Measurements from ENCODE around the gene C6orf52. TPM values are rescaled to one million over a fixed set of nuclear protein-coding genes. Genes with fewer than 3 reads are reported as not detected.

The C6orf52 gene
- polyA plus RNA-seq, 1 donor from 2014 or later = 9.4 TPM

DNA sequence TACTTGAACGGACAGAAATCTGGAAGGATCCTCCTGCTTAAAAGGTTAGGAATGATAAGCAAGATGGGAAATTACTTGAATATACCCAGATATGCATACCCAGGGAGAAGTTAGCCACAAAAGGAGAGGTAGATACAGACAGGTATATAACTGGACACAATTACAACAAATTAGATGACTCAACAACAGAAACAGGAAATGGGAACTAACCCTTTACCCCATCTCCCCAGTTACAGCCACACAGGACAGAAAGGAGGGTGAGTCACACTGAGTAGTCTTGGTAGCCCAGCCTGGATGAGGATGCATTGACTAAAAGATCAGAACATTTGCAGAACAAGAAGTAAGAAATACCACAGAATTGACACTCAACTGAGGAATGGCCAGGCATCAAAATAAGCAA, 61.2 kb downstream of the C6orf52 start:
- Histone ChIP-seq H3K27me3 (ENCODE audit: insufficient read depth, low read depth, low read length) (no peaks in the 10 kb centered on the region), H3K9me3 (ENCODE audit: low read length) (no peaks in the 10 kb centered on the region), H3K9me2 (ENCODE audit: insufficient read depth, low read length) (no peaks in the 10 kb centered on the region), H3F3A (ENCODE audit: insufficient read depth, low read length, poor library complexity, severe bottlenecking) (no peaks in the 10 kb centered on the region), H3K27ac (ENCODE audit: low read length) (no peak overlapping the region), H3K4me3 (ENCODE audit: low read length) (no peak overlapping the region), H3K36me3 (ENCODE audit: insufficient read depth, low read length) (no peaks in the 10 kb centered on the region), H2AFZ (ENCODE audit: low read depth, low read length) (no peak overlapping the region), H3K79me2 (replicated peaks; ENCODE audit: insufficient read depth, low read length) (no peaks in the 10 kb centered on the region), H4K20me1 (ENCODE audit: insufficient read depth) (no peaks in the 10 kb centered on the region), H3K9ac (ENCODE audit: low read length) (no peak overlapping the region), H3K4me2 (ENCODE audit: low read length) (no peak overlapping the region)
- no peak for TF ChIP-seq MXI1 (conservative IDR thresholded peaks at IDR 0.05; ENCODE audit: poor library complexity, severe bottlenecking)
- TF ChIP-seq, protein P1, sequence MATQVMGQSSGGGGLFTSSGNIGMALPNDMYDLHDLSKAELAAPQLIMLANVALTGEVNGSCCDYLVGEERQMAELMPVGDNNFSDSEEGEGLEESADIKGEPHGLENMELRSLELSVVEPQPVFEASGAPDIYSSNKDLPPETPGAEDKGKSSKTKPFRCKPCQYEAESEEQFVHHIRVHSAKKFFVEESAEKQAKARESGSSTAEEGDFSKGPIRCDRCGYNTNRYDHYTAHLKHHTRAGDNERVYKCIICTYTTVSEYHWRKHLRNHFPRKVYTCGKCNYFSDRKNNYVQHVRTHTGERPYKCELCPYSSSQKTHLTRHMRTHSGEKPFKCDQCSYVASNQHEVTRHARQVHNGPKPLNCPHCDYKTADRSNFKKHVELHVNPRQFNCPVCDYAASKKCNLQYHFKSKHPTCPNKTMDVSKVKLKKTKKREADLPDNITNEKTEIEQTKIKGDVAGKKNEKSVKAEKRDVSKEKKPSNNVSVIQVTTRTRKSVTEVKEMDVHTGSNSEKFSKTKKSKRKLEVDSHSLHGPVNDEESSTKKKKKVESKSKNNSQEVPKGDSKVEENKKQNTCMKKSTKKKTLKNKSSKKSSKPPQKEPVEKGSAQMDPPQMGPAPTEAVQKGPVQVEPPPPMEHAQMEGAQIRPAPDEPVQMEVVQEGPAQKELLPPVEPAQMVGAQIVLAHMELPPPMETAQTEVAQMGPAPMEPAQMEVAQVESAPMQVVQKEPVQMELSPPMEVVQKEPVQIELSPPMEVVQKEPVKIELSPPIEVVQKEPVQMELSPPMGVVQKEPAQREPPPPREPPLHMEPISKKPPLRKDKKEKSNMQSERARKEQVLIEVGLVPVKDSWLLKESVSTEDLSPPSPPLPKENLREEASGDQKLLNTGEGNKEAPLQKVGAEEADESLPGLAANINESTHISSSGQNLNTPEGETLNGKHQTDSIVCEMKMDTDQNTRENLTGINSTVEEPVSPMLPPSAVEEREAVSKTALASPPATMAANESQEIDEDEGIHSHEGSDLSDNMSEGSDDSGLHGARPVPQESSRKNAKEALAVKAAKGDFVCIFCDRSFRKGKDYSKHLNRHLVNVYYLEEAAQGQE (IDR thresholded peaks at IDR 0.05; ENCODE audit: borderline replicate concordance) = no peak

DNA sequence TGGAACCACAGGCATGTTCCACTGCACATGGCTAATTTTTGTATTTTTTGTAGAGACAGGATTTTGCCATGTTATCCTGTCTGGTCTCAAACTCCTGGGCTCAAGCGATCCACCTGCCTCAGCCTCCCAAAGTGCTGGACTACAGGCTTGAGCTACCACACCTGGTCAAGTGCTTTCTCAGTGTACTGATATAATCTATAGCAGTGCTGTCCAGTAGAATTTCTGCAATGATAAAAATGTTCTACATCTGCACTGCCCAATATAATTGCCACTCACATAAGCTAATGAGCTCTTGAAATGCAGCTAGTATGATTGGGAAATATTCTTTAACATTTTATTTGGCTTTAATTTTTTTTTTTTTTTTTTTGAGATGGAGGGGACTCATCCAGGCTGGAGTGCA, 64.2 kb downstream of the C6orf52 start:
- H3K79me2 ChIP-seq (replicated peaks; ENCODE audit: insufficient read depth, low read length) = no peaks in the 10 kb centered on the region
- no peak overlapping the region for H2AFZ ChIP-seq (ENCODE audit: low read depth, low read length)
- H3K36me3 ChIP-seq (ENCODE audit: insufficient read depth, low read length) = no peaks in the 10 kb centered on the region
- no peaks in the 10 kb centered on the region for H3K9me2 ChIP-seq (ENCODE audit: insufficient read depth, low read length)
- no peaks in the 10 kb centered on the region for H3K27me3 ChIP-seq (ENCODE audit: insufficient read depth, low read depth, low read length)
- H3K4me2 ChIP-seq (ENCODE audit: low read length) = no peak overlapping the region
- no peaks in the 10 kb centered on the region for H3F3A ChIP-seq (ENCODE audit: insufficient read depth, low read length, poor library complexity, severe bottlenecking)
- no peak overlapping the region for H3K27ac ChIP-seq (ENCODE audit: low read length)
- H3K9me3 ChIP-seq (ENCODE audit: low read length) = no peaks in the 10 kb centered on the region
- H4K20me1 ChIP-seq (ENCODE audit: insufficient read depth) = no peaks in the 10 kb centered on the region
- no peak overlapping the region for H3K4me3 ChIP-seq (ENCODE audit: low read length)
- no peak for TF ChIP-seq SMC3 (conservative IDR thresholded peaks at IDR 0.05; ENCODE audit: poor library complexity)
- TF ChIP-seq RAD21 (conservative IDR thresholded peaks at IDR 0.05) = no peak
- TF ChIP-seq, protein P1 (IDR thresholded peaks at IDR 0.05; ENCODE audit: borderline replicate concordance) = no peak
- TF ChIP-seq MXI1 (conservative IDR thresholded peaks at IDR 0.05; ENCODE audit: poor library complexity, severe bottlenecking) = no peak
- TF ChIP-seq EP300 (conservative IDR thresholded peaks at IDR 0.05; ENCODE audit: poor library complexity, severe bottlenecking) = no peak
- TF ChIP-seq, protein P2, sequence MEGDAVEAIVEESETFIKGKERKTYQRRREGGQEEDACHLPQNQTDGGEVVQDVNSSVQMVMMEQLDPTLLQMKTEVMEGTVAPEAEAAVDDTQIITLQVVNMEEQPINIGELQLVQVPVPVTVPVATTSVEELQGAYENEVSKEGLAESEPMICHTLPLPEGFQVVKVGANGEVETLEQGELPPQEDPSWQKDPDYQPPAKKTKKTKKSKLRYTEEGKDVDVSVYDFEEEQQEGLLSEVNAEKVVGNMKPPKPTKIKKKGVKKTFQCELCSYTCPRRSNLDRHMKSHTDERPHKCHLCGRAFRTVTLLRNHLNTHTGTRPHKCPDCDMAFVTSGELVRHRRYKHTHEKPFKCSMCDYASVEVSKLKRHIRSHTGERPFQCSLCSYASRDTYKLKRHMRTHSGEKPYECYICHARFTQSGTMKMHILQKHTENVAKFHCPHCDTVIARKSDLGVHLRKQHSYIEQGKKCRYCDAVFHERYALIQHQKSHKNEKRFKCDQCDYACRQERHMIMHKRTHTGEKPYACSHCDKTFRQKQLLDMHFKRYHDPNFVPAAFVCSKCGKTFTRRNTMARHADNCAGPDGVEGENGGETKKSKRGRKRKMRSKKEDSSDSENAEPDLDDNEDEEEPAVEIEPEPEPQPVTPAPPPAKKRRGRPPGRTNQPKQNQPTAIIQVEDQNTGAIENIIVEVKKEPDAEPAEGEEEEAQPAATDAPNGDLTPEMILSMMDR (IDR thresholded peaks at IDR 0.05; ENCODE audit: poor library complexity, severe bottlenecking) = no peak
- no peak for TF ChIP-seq TAF1 (IDR thresholded peaks at IDR 0.05; ENCODE audit: low read depth)
- no peak overlapping the region for H3K9ac ChIP-seq (ENCODE audit: low read length)
